ENCODE results near the gene PFKFB4.

- TF ChIP-seq ZNF444 (CRISPR knock-in tag; IDR thresholded peaks at IDR 0.05), result no peak
- TF ChIP-seq TARDBP (IDR thresholded peaks at IDR 0.05), result no peak
- no peak for TF ChIP-seq RFX5 (IDR thresholded peaks at IDR 0.05; ENCODE audit: low read depth, low read length)
- TF ChIP-seq EZH2 (IDR thresholded peaks at IDR 0.05; ENCODE audit: borderline replicate concordance, low read depth, low read length), result no peak
- no peak for TF ChIP-seq SMAD1 (IDR thresholded peaks at IDR 0.05; ENCODE audit: low read depth, low read length, partially characterized antibody)
- TF ChIP-seq ZNF232 (CRISPR knock-in tag; IDR thresholded peaks at IDR 0.05), result no peak
These were observed 69.7 kb downstream of the PFKFB4 start for GRCh38 chr3:48486952-48487351.

Data from K562 (cell line).